Natural killer cell (primary cell): ENCODE results near the gene SLC12A6. TPM values are rescaled to one million over a fixed set of nuclear protein-coding genes. Genes with fewer than 3 reads are reported as not detected.

Experiments used
- ATAC-seq, 3 donors: fragments of 150-1000 bp in 2 of 3; fragments of 200-7000 bp in 1 of 3; cut with Tn5 transposase; 1 replicate in 1 of 3; 2 replicates in 2 of 3; pipeline ENCODE4 v1.10.0; 2021; ENCODE audit warnings: mild to moderate bottlenecking in 2 of 3, moderate library complexity in 2 of 3
- DNase-seq, 2 donors: peaks; one replicate each; pipeline versions ENCODE4 v3.0.0 to v3.0.0-alpha.2; 2013 to 2021; ENCODE audit warnings: mixed read lengths in 1 of 2
- H3K27ac ChIP-seq: one replicate; pipeline ENCODE4 v1.5.1; 2013; ENCODE audit warnings: mild to moderate bottlenecking, low read length
- H3K27me3 ChIP-seq: one replicate; pipeline ENCODE4 v1.6.1; 2013; ENCODE audit warnings: low read length; ENCODE audit not compliant: control insufficient read depth, insufficient read depth
- H3K36me3 ChIP-seq: one replicate; pipeline ENCODE4 v1.6.1; 2013; ENCODE audit warnings: low read length; ENCODE audit not compliant: control insufficient read depth, insufficient read depth
- H3K4me1 ChIP-seq: one replicate; pipeline ENCODE4 v1.6.1; 2013; ENCODE audit warnings: low read length; ENCODE audit not compliant: control insufficient read depth, insufficient read depth
- H3K4me3 ChIP-seq: one replicate; pipeline ENCODE4 v1.5.1; 2013; ENCODE audit warnings: low read length
- H3K9me3 ChIP-seq: one replicate; pipeline ENCODE4 v1.6.1; 2013; ENCODE audit warnings: low read length; ENCODE audit not compliant: control insufficient read depth, insufficient read depth
- H3K27ac Mint-ChIP-seq, 2 donors: one replicate each; pipeline ENCODE4 v1.8.0; 2022; ENCODE audit warnings: mild to moderate bottlenecking in 2 of 2, mixed read lengths in 2 of 2, moderate library complexity in 1 of 2
- H3K27me3 Mint-ChIP-seq, 2 donors: one replicate each; pipeline ENCODE4 v1.8.0; 2022; ENCODE audit warnings: low read depth in 2 of 2, mixed read lengths in 2 of 2
- H3K36me3 Mint-ChIP-seq: one replicate; pipeline ENCODE4 v1.8.0; 2022; ENCODE audit warnings: mixed read lengths
- H3K4me1 Mint-ChIP-seq, 2 donors: one replicate each; pipeline ENCODE4 v1.8.0; 2022; ENCODE audit warnings: mixed read lengths in 2 of 2
- H3K4me3 Mint-ChIP-seq: one replicate; pipeline ENCODE4 v1.8.0; 2022; ENCODE audit warnings: mild to moderate bottlenecking, moderate library complexity, mixed read lengths
- H3K9me3 Mint-ChIP-seq, 2 donors: one replicate each; pipeline ENCODE4 v1.8.0; 2022; ENCODE audit warnings: mixed read lengths in 2 of 2
- CTCF ChIP-seq: fragments of 200-600 bp; IDR thresholded peaks from one replicate; pipeline ENCODE4 v1.8.0; 2022; ENCODE audit warnings: antibody characterized with exemption
- WGBS: methylation state at CpG from one replicate; pipeline ENCODE4 v1.1.7; 2013; ENCODE audit warnings: missing lambda C conversion rate; ENCODE audit not compliant: insufficient coverage; 5-methylcytosine and 5-hydroxymethylcytosine counted together
- intact Hi-C: fragments of 100-400 bp; cut with micrococcal nuclease; formaldehyde crosslinking; loops from one replicate; pipeline ENCODE4 v1.14.2; 2022
- total RNA-seq, 4 donors: library from RNA; stranded (reverse); fragments of 120-200 nt in 1 of 4; gene quantifications; one replicate each; pipeline versions ENCODE4 v1.2.3 to v1.2.4, GENCODE V29; 2013 to 2022

The SLC12A6 gene
- total RNA-seq, 3 donors from 2014 or later (not counting 1 experiment from before 2014, with no cell fraction given): 56.1 to 82.9 (median 79.5) TPM

GRCh38 chr15:34188711-34189110 is 148.9 kb downstream of the SLC12A6 start:
- DNase-seq: no peak
- WGBS: 97% methylated on average over 5 of the region's 5 CpGs
- intact Hi-C loops: no loop called here

DNA sequence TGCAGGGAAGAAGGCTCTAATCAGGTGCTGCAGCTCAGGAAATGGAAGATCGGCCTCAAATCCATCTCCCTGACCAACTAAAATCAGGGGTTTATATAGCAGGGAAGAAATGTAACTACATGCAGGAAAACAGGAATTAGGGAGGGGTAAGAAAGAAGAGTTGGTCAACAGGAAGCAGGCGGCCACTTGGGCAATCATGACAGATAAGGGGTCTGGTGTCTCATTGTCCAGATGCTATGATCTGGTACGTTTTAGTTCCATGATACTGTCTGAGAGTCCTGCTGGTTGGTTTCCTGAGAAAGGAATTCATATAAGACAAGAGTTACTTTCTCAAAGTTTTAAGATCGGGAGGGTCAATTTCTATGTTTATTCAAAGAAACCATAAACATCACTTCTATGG is 151.9 kb downstream of the SLC12A6 start:
- H3K27ac Mint-ChIP-seq: no peak overlapping the region
- H3K4me1 Mint-ChIP-seq: peaks cover 16 to 24% of the 10 kb centered on the region in 2 donors
- H3K27ac ChIP-seq: no peak overlapping the region

More at GRCh38 chr15:34188711-34189110, 148.9 kb downstream of the SLC12A6 start:
- Mint-ChIP-seq H3K36me3 (no peaks in the 10 kb centered on the region), H3K27me3 (no peaks in the 10 kb centered on the region), H3K27ac (no peak overlapping the region), H3K4me1 (peaks cover 20 to 26% of the 10 kb centered on the region in 2 donors), H3K4me3 (no peak overlapping the region), H3K9me3 (no peaks in the 10 kb centered on the region)
- Histone ChIP-seq H3K27me3 (no peaks in the 10 kb centered on the region), H3K36me3 (no peaks in the 10 kb centered on the region), H3K9me3 (no peaks in the 10 kb centered on the region), H3K4me3 (no peak overlapping the region), H3K27ac (no peak overlapping the region), H3K4me1 (no peaks in the 10 kb centered on the region)
- no peak for TF ChIP-seq CTCF
- no peak for ATAC-seq

DNA sequence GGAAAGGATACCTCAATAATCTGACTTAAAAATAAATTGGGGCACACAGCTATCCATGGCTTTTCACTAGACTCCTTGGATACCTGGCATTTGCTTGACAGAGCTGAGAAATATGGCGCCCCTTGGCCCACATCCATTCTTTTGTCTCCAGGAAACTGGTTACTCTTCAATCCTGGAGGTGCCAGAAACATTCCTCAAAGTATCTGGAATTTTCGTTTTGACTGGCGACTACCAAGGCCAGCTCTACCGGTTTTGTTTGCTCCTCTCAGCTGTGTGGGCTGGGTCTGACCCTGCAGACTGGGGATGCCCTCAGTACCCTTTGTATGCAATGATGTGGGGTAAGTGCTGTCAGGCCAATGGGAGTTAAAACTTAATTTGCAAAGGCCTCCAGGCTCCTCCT is 154.6 kb downstream of the SLC12A6 start:
- Histone ChIP-seq H3K4me3 (no peak overlapping the region), H3K4me1 (no peaks in the 10 kb centered on the region), H3K36me3 (no peaks in the 10 kb centered on the region), H3K27ac (no peak overlapping the region), H3K27me3 (no peaks in the 10 kb centered on the region), H3K9me3 (no peaks in the 10 kb centered on the region)
- H3K4me3 Mint-ChIP-seq: no peak overlapping the region
- TF ChIP-seq CTCF: no peak
- ATAC-seq: no peak
- no peaks in the 10 kb centered on the region for H3K36me3 Mint-ChIP-seq
- no peaks in the 10 kb centered on the region for H3K27me3 Mint-ChIP-seq
- no peaks in the 10 kb centered on the region for H3K9me3 Mint-ChIP-seq
- H3K27ac Mint-ChIP-seq: no peak overlapping the region
- DNase-seq: no peak
- H3K4me1 Mint-ChIP-seq: peaks cover 20 to 36% of the 10 kb centered on the region in 2 donors
- intact Hi-C loops: no loop called here
- WGBS: 88% methylated on average over 4 of the region's 4 CpGs

More for the DNA sequence above, 151.9 kb downstream of the SLC12A6 start:
- ATAC-seq (no peak), DNase-seq (no peak)
- 98% methylated on average over 4 of the region's 4 CpGs for WGBS
- no peak overlapping the region for H3K4me3 ChIP-seq
- Mint-ChIP-seq H3K9me3 (no peaks in the 10 kb centered on the region), H3K36me3 (no peaks in the 10 kb centered on the region), H3K4me3 (no peak overlapping the region), H3K27me3 (no peaks in the 10 kb centered on the region)
- no peaks in the 10 kb centered on the region for H3K27me3 ChIP-seq
- TF ChIP-seq CTCF: no peak
- no peaks in the 10 kb centered on the region for H3K9me3 ChIP-seq
- H3K36me3 ChIP-seq: no peaks in the 10 kb centered on the region
- H3K4me1 ChIP-seq: no peaks in the 10 kb centered on the region
- intact Hi-C loops: no loop called here

Other genes starting within 250 kb of the SLC12A6 start
- gene EMC7, start 235.9 kb downstream of the SLC12A6 start, total RNA-seq: 10 to 100 TPM; 55.9 to 60.8 (median 59.6) TPM
- 1 to 10 TPM; 3.2 to 4.2 (median 4.0) TPM for gene PGBD4, start 235.7 kb downstream of the SLC12A6 start, total RNA-seq
- 10 to 100 TPM; 24.0 to 33.8 (median 26.1) TPM for gene KATNBL1, start 127.7 kb downstream of the SLC12A6 start, total RNA-seq
- 10 to 100 TPM; 72.4 to 78.4 (median 77.3) TPM for gene EMC4, start 112.8 kb downstream of the SLC12A6 start, total RNA-seq
- 10 to 100 TPM; 56.6 to 69.9 (median 56.7) TPM for gene NOP10, start 5.4 kb upstream of the SLC12A6 start, total RNA-seq
- gene NUTM1, start 5.5 kb upstream of the SLC12A6 start, total RNA-seq: not detected
- gene LPCAT4, start 29.4 kb upstream of the SLC12A6 start, total RNA-seq: 10 to 100 TPM; 42.1 to 50.1 (median 44.5) TPM
- gene GOLGA8A, start 100.0 kb upstream of the SLC12A6 start, total RNA-seq: 100 to 1,000 TPM; 174 to 265 (median 201) TPM
- 100 to 1,000 TPM; 156 to 239 (median 183) TPM for gene GOLGA8B, start 245.9 kb upstream of the SLC12A6 start, total RNA-seq